HepG2 (cell line): ENCODE measurements around the gene UBR4. TPM values are rescaled to one million over a fixed set of nuclear protein-coding genes. Genes with fewer than 3 reads are reported as not detected.

ENCODE experiments used
- BCL6 ChIP-seq: IDR thresholded peaks from 2 replicates; pipeline ENCODE4 v1.6.1; 2016; ENCODE audit warnings: missing genetic modification reagents, missing compliant biosample characterization
- BRD4 ChIP-seq: sonication (generic); formaldehyde crosslinking; IDR thresholded peaks from 2 replicates; pipeline ENCODE4 v1.4.0; 2020; ENCODE audit warnings: missing genetic modification reagents
- DNMT3B ChIP-seq: conservative IDR thresholded peaks from 2 replicates; pipeline ENCODE4 v1.6.1; 2016; ENCODE audit warnings: missing biosample characterization, control low read depth
- ETS1 ChIP-seq: sonication (generic); formaldehyde crosslinking; IDR thresholded peaks from 2 replicates; pipeline ENCODE4 v1.4.0; 2020; ENCODE audit warnings: missing genetic modification reagents
- ETV5 ChIP-seq: IDR thresholded peaks from 2 replicates; pipeline ENCODE4 v1.6.1; 2018; ENCODE audit warnings: missing biosample characterization, missing genetic modification reagents, inconsistent platforms, borderline replicate concordance
- FOSL2 ChIP-seq: sonication (generic); formaldehyde crosslinking; IDR thresholded peaks from 2 replicates; pipeline ENCODE4 v1.4.0; 2020; ENCODE audit warnings: missing genetic modification reagents
- GABPA ChIP-seq, 2 experiments: IDR thresholded peaks; 2 replicates each; pipeline ENCODE4 v1.6.1; 2011 to 2016; ENCODE audit warnings: low read depth in 2 of 2, low read length in 1 of 2, missing biosample characterization in 1 of 2, missing genetic modification characterization in 1 of 2
- HMGXB4 ChIP-seq, 2 experiments: sonication (generic) in 1 of 2; formaldehyde crosslinking in 1 of 2; IDR thresholded peaks; 2 replicates each; pipeline versions ENCODE4 v1.4.0 to v1.6.1; 2018 to 2020; ENCODE audit warnings: missing genetic modification reagents in 2 of 2, borderline replicate concordance in 1 of 2, low read depth in 1 of 2, mild to moderate bottlenecking in 1 of 2, missing biosample characterization in 1 of 2
- HNF1A ChIP-seq, 2 experiments: sonication (generic) in 1 of 2; formaldehyde crosslinking in 1 of 2; IDR thresholded peaks; 2 replicates each; pipeline versions ENCODE4 v1.4.0 to v1.6.1; 2016 to 2020; ENCODE audit warnings: borderline replicate concordance in 1 of 2, low read depth in 1 of 2, mild to moderate bottlenecking in 1 of 2, missing genetic modification reagents in 1 of 2
- KLF11 ChIP-seq: IDR thresholded peaks from 2 replicates; pipeline ENCODE4 v1.6.1; 2016; ENCODE audit warnings: missing compliant biosample characterization
- MED1 ChIP-seq: sonication (generic); formaldehyde crosslinking; IDR thresholded peaks from 2 replicates; pipeline ENCODE4 v1.4.0; 2020; ENCODE audit warnings: missing genetic modification reagents
- PBX2 ChIP-seq: IDR thresholded peaks from 2 replicates; pipeline ENCODE4 v1.6.1; 2016; ENCODE audit warnings: control low read depth
- RARG ChIP-seq: sonication (generic); formaldehyde crosslinking; IDR thresholded peaks from 2 replicates; pipeline ENCODE4 v1.4.0; 2020; ENCODE audit warnings: low read depth, mild to moderate bottlenecking, missing genetic modification reagents
- SAP130 ChIP-seq: IDR thresholded peaks from 2 replicates; pipeline ENCODE4 v1.6.1; 2016; ENCODE audit warnings: low read depth
- SATB2 ChIP-seq: sonication (generic); formaldehyde crosslinking; IDR thresholded peaks from 2 replicates; pipeline ENCODE4 v1.5.0; 2020; ENCODE audit warnings: missing genetic modification reagents
- ZNF343 ChIP-seq: sonication (generic); formaldehyde crosslinking; IDR thresholded peaks from 2 replicates; pipeline ENCODE4 v1.4.0; 2020; ENCODE audit warnings: mild to moderate bottlenecking, missing genetic modification reagents
- ZNF451 ChIP-seq: sonication (generic); formaldehyde crosslinking; IDR thresholded peaks from 2 replicates; pipeline ENCODE4 v1.5.0; 2020; ENCODE audit warnings: mild to moderate bottlenecking, missing genetic modification reagents
- ZNF468 ChIP-seq: sonication (generic); formaldehyde crosslinking; IDR thresholded peaks from 2 replicates; pipeline ENCODE4 v1.8.0; 2022; ENCODE audit warnings: mild to moderate bottlenecking, moderate library complexity, missing genetic modification reagents
- ZNF790 ChIP-seq: sonication (generic); formaldehyde crosslinking; IDR thresholded peaks from 2 replicates; pipeline ENCODE4 v1.8.0; 2022; ENCODE audit warnings: missing genetic modification reagents, mild to moderate bottlenecking, borderline replicate concordance
- polyA plus RNA-seq, 8 experiments: library from polyadenylated mRNA; depleted of rRNA in 3 of 8; stranded (reverse) in 7 of 8; unstranded in 1 of 8; fragments of >200 nt; fragmentation: Illumina TruSeq in 4 of 8; extraction: Trizol in 4 of 8; gene quantifications; 2 replicates each; pipeline versions ENCODE4 v1.2.1 to v1.2.3, GENCODE V29; 2011 to 2016; ENCODE audit warnings: low read depth in 4 of 8, missing spikeins in 1 of 8, mixed read lengths in 1 of 8; ENCODE audit not compliant: insufficient read depth in 1 of 8
- total RNA-seq, 5 experiments: library from RNA; depleted of rRNA; stranded (reverse); fragments of >200 nt; fragmentation: Illumina TruSeq; extraction: Trizol; gene quantifications; 2 replicates each; pipeline ENCODE4 v1.2.3, GENCODE V29; 2016; ENCODE audit warnings: low read depth in 1 of 5

Gene UBR4
- total and polyA plus RNA-seq, 2 of the 13 experiments (the other 11 are each of a cell fraction or from before 2014, with no cell fraction given), result 59.1 to 106 TPM

DNA sequence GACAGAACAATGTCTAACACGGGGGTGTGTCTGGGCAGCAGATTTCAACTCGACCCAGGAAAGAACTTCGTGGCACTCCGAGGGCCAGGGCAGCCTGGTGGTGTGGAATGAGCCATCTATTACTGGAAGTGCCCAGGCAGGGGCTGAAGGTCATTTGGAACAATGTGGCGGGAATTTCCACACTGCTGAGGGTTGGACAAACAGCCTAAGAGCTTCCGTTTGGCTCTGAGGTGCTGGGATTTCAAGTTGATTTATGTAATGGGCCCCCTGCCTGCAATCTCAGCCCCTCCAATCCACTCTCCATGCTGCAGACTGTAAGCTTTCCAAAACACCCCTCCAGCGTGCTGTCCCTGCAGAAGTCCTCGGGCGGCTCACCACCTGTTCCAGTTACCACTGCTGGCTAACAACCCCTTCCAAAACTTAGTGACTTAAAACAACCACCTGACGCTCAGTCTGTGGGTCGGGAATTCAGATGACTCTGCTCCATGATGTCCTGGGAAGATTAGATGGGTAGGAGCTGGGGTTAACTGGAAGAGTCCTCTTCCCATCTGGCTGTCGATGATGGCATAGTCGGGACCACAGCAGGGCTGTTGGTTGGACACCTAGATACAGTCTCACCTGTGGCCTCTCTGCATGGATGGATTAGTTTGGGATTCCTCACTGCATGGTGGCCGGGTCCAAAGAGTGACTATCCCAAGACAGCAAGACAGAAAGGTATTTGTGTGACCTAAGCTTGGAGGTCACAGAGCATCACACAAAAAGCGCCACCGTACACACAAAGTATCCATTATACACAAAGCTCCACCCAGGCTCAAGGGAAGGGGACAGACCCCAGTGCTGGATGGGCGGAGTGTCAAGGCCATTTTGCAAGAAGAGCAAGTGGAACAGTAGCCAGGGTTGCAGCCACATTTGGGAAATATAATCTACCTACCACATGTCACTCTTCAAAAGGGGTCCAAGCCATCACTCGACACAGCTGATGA is 163.9 kb downstream of the UBR4 start (continued):
- TF ChIP-seq HNF1A (IDR thresholded peaks at IDR 0.05; ENCODE audit: low read depth), result no peak
- peak; percentile 48; the same call in 1 of the 2 replicates for TF ChIP-seq HNF1A (CRISPR knock-in tag; IDR thresholded peaks at IDR 0.05; ENCODE audit: borderline replicate concordance)
- TF ChIP-seq SAP130 (CRISPR knock-in tag), result peak; percentile 18; the same call in 1 of the 2 replicates
- TF ChIP-seq FOSL2 (CRISPR knock-in tag), result peak; percentile 91
- 0 out of 2 replicates have a peak, but pooled peaks have one; percentile 19 for TF ChIP-seq KLF11
- 0 out of 2 replicates have a peak, but pooled peaks have one; percentile 48 for TF ChIP-seq ZNF343 (CRISPR knock-in tag)
- TF ChIP-seq MED1, result 0 out of 2 replicates have a peak, but pooled peaks have one; percentile 37
- no peak for TF ChIP-seq ETS1 (CRISPR knock-in tag)
- TF ChIP-seq ZNF451 (CRISPR knock-in tag), result no peak
- no peak for TF ChIP-seq DNMT3B (CRISPR knock-in tag)
- 0 out of 2 replicates have a peak, but pooled peaks have one; percentile 18 for TF ChIP-seq BRD4
- peak; percentile 65 for TF ChIP-seq BCL6 (CRISPR knock-in tag)
- TF ChIP-seq SATB2 (CRISPR knock-in tag), result no peak
- TF ChIP-seq ETV5 (CRISPR knock-in tag), result peak; percentile 72
- TF ChIP-seq GABPA (IDR thresholded peaks at IDR 0.05; ENCODE audit: low read depth, low read length), result no peak
- TF ChIP-seq GABPA (CRISPR knock-in tag; IDR thresholded peaks at IDR 0.05; ENCODE audit: low read depth), result 0 out of 2 replicates have a peak, but pooled peaks have one; percentile 26
- no peak for TF ChIP-seq ZNF468 (CRISPR knock-in tag)
- no peak for TF ChIP-seq PBX2 (CRISPR knock-in tag)
- TF ChIP-seq RARG, result no peak
- no peak for TF ChIP-seq ZNF790 (CRISPR knock-in tag)
- TF ChIP-seq HMGXB4 (CRISPR knock-in tag; IDR thresholded peaks at IDR 0.05; ENCODE audit: borderline replicate concordance in 1 of 2, low read depth in 1 of 2), result no peak
